ENCODE data around the gene PCSK7. TPM values are rescaled to one million over a fixed set of nuclear protein-coding genes. Genes with fewer than 3 reads are reported as not detected.

The PCSK7 gene
- total RNA-seq, 2 experiments from 2014 or later, result 79.3 to 86.9 TPM

- POLR2A ChIA-PET, result no interaction called here
Observed at GRCh38 chr11:117177534-117178209, 54.2 kb downstream of the PCSK7 start.

GRCh38 chr11:117176186-117176585 is 55.7 kb downstream of the PCSK7 start:
- ChIA-PET CTCF (interaction anchor here (0.6 kb wide), 1 partner anchor 70 kb away, joined by 5 read pairs; no protein-coding TSS in a partner anchor), POLR2A (no interaction called here)

More at GRCh38 chr11:117177534-117178209, 54.2 kb downstream of the PCSK7 start:
- CTCF ChIA-PET, result interaction anchor here (1.1 to 1.9 kb wide), 3 partner anchors 11 to 387 kb away, joined by 4 to 10 read pairs (median 4); partner anchors contain the start of gene APOA5

- CTCF ChIA-PET, result interaction anchor here (0.6 kb wide), 1 partner anchor 70 kb away, joined by 5 read pairs; no protein-coding TSS in a partner anchor
- POLR2A ChIA-PET, result no interaction called here
Observed at GRCh38 chr11:117175781-117176180, 56.1 kb downstream of the PCSK7 start.

GRCh38 chr11:117175104-117175503 is 56.8 kb downstream of the PCSK7 start:
- ChIA-PET POLR2A (no interaction called here), CTCF (no interaction called here)

GRCh38 chr11:117172724-117173421 is 59.0 kb downstream of the PCSK7 start:
- POLR2A ChIA-PET, result no interaction called here
- CTCF ChIA-PET, result interaction anchor here (1.1 to 1.4 kb wide), 3 partner anchors 54 to 383 kb away, joined by 3 read pairs; no protein-coding TSS in a partner anchor

- POLR2A ChIA-PET, result interaction anchor here (0.5 kb wide), 1 partner anchor 9 kb away, joined by 4 read pairs; no protein-coding TSS in a partner anchor
- CTCF ChIA-PET, result interaction anchor here (0.6 to 1.4 kb wide), 2 partner anchors 14 to 381 kb away, joined by 3 read pairs; no protein-coding TSS in a partner anchor
Observed at GRCh38 chr11:117171404-117172061, 60.3 kb downstream of the PCSK7 start.

- CTCF ChIA-PET, result interaction anchor here (0.6 to 0.7 kb wide), 2 partner anchors 14 to 65 kb away, joined by 3 read pairs; no protein-coding TSS in a partner anchor
- POLR2A ChIA-PET, result no interaction called here
Observed at GRCh38 chr11:117171007-117171403, 60.9 kb downstream of the PCSK7 start.

- CTCF ChIA-PET, result interaction anchor here (0.7 kb wide), 1 partner anchor 64 kb away, joined by 3 read pairs; no protein-coding TSS in a partner anchor
- POLR2A ChIA-PET, result interaction anchor here (0.6 kb wide), 1 partner anchor 9 kb away, joined by 4 read pairs; no protein-coding TSS in a partner anchor
Observed at GRCh38 chr11:117170210-117170609, 61.7 kb downstream of the PCSK7 start.

GRCh38 chr11:117169736-117170135 is 62.1 kb downstream of the PCSK7 start:
- CTCF ChIA-PET, result no interaction called here
- POLR2A ChIA-PET, result interaction anchor here (0.6 kb wide), 1 partner anchor 9 kb away, joined by 4 read pairs; no protein-coding TSS in a partner anchor

- ChIA-PET CTCF (interaction anchor here (1.0 to 1.4 kb wide), 2 partner anchors 10 to 22 kb away, joined by 4 read pairs; partner anchors contain the start of gene PAFAH1B2), POLR2A (no interaction called here)
Observed at GRCh38 chr11:117166491-117166890, 65.4 kb downstream of the PCSK7 start.

GRCh38 chr11:117160826-117161225 is 71.0 kb downstream of the PCSK7 start:
- ChIA-PET CTCF (no interaction called here), POLR2A (interaction anchor here (0.5 to 0.6 kb wide), 2 partner anchors 9 to 36 kb away, joined by 4 to 5 read pairs; no protein-coding TSS in a partner anchor)

- ChIA-PET POLR2A (interaction anchor here (0.6 kb wide), 1 partner anchor 37 kb away, joined by 5 read pairs; no protein-coding TSS in a partner anchor), CTCF (no interaction called here)
Observed at GRCh38 chr11:117159892-117160291, 72.0 kb downstream of the PCSK7 start.

- ChIA-PET POLR2A (interaction anchor here (0.7 kb wide), 1 partner anchor 36 kb away, joined by 5 read pairs; no protein-coding TSS in a partner anchor), CTCF (interaction anchor here (0.7 kb wide), 1 partner anchor 14 kb away, joined by 3 read pairs; no protein-coding TSS in a partner anchor)
Observed at GRCh38 chr11:117157507-117157906, 74.4 kb downstream of the PCSK7 start.

- POLR2A ChIA-PET, result no interaction called here
Observed at GRCh38 chr11:117154468-117154867, 77.4 kb downstream of the PCSK7 start.

More at GRCh38 chr11:117154468-117154867, 77.4 kb downstream of the PCSK7 start:
- CTCF ChIA-PET, result no interaction called here

Other genes with a start within 250 kb of the PCSK7 start
- gene SIK3, start 133.6 kb downstream of the PCSK7 start, total RNA-seq, result 10 to 100 TPM; 41.4 to 41.9 TPM
- gene PAFAH1B2, start 87.8 kb downstream of the PCSK7 start, total RNA-seq, result 10 to 100 TPM; 81.9 to 85.5 TPM
- gene SIDT2, start 53.3 kb downstream of the PCSK7 start, total RNA-seq, result 10 to 100 TPM; 10.5 to 12.7 TPM
- gene TAGLN, start 32.7 kb downstream of the PCSK7 start, total RNA-seq, result 1 to 10 TPM; 1.3 to 1.6 TPM
- 10 to 100 TPM; 19.7 to 22.9 TPM for gene RNF214, start 598 bp upstream of the PCSK7 start, total RNA-seq
- gene BACE1-AS, start 59.3 kb upstream of the PCSK7 start, total RNA-seq, result 1 to 10 TPM; 4.8 to 5.1 TPM
- 1 to 10 TPM; 1.6 to 1.9 TPM for gene BACE1, start 84.2 kb upstream of the PCSK7 start, total RNA-seq
- 10 to 100 TPM; 34.7 to 35.0 TPM for gene CEP164, start 95.8 kb upstream of the PCSK7 start, total RNA-seq

Measured in activated CD8-positive, alpha-beta memory T cell treated with anti-CD3 and anti-CD28 coated beads for 36 hours (primary cell).